ENCODE data around the gene AQP5. TPM values are rescaled to one million over a fixed set of nuclear protein-coding genes. Genes with fewer than 3 reads are reported as not detected.

Gene AQP5
- total RNA-seq, result not detected
- not detected for total RNA-seq (2013)

DNA sequence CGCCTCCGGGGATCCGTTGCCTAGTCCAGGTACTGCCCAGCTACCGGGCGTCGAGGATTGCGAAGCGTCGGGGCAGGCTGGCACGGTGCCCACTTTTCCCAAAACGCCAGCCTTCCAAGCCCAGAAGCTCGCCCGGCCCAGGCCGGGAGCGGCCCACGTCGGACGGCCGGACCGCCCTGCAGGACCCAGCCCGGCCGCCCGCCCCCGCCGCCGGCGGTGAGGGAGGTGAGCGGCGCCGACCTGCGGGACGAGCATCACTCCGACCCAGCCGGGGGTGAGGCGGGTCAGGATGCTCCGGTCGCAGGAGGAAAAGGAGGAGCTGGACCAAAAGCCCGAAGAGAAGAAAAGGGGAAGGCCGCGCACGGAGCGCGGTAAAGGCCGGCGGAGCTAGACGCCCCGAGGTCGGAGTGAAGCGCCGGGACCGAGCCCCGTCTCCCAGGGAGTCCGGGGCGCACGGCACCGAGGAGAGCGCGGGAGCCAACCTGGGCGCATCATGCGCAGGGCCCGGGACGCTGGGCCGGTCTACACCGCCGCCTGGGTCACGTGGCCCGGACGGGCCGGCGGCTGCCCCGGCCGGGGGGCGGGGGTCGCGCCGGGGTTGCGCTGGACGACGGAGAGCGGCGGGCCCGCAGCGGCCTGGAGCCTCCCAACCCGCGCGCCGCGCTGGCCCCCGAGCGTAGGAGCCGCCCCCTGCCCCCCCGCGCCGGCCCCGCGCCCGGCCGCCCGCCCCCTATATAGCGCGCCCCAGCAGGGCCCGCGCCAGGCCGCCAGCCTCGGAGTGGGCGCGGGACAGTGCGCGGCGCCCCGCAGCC, at the start of gene AQP5:
Gene AQP5, plus strand, starts transcription at position 762 of the 812 bp plus-strand sequence. CDS start 146 bp downstream, outside the sequence.
- H3K4me1 ChIP-seq (ENCODE audit: control insufficient read depth, insufficient read depth, low read length), result peaks cover 4% of the 10 kb centered on the region
- peaks cover 0 to 6% of the 10 kb centered on the region in 2 donors for H3K4me1 Mint-ChIP-seq
- 5% methylated on average over 111 of the region's 111 CpGs for WGBS (ENCODE audit: insufficient coverage)
- H3K9me3 ChIP-seq (ENCODE audit: control insufficient read depth, insufficient read depth, low read length), result no peaks in the 10 kb centered on the region
- DNase-seq (no peak), ATAC-seq (no peak)
- H3K4me3 ChIP-seq (ENCODE audit: low read length), result no peak within 1 kb of the TSS
- H3K4me3 Mint-ChIP-seq, result peak within 1 kb of the TSS; percentile 40
- no peaks in the 10 kb centered on the region for H3K9me3 Mint-ChIP-seq
- H3K27me3 ChIP-seq (ENCODE audit: control insufficient read depth, insufficient read depth, low read length), result peaks cover 27% of the 10 kb centered on the region
- peaks cover 69 to 75% of the 10 kb centered on the region in 2 donors for H3K27me3 Mint-ChIP-seq (ENCODE audit: low read depth in 2 of 2)
- H3K27ac Mint-ChIP-seq, result no peak within 1 kb of the TSS
- intact Hi-C loops (cut with micrococcal nuclease), result no loop called here
- no peaks in the 10 kb centered on the region for H3K36me3 ChIP-seq (ENCODE audit: control insufficient read depth, insufficient read depth, low read length)
- H3K36me3 Mint-ChIP-seq, result no peaks in the 10 kb centered on the region
- H3K27ac ChIP-seq (ENCODE audit: low read length), result no peak within 1 kb of the TSS
- TF ChIP-seq, protein P1, sequence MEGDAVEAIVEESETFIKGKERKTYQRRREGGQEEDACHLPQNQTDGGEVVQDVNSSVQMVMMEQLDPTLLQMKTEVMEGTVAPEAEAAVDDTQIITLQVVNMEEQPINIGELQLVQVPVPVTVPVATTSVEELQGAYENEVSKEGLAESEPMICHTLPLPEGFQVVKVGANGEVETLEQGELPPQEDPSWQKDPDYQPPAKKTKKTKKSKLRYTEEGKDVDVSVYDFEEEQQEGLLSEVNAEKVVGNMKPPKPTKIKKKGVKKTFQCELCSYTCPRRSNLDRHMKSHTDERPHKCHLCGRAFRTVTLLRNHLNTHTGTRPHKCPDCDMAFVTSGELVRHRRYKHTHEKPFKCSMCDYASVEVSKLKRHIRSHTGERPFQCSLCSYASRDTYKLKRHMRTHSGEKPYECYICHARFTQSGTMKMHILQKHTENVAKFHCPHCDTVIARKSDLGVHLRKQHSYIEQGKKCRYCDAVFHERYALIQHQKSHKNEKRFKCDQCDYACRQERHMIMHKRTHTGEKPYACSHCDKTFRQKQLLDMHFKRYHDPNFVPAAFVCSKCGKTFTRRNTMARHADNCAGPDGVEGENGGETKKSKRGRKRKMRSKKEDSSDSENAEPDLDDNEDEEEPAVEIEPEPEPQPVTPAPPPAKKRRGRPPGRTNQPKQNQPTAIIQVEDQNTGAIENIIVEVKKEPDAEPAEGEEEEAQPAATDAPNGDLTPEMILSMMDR (IDR thresholded peaks at IDR 0.05), result no peak

DNA sequence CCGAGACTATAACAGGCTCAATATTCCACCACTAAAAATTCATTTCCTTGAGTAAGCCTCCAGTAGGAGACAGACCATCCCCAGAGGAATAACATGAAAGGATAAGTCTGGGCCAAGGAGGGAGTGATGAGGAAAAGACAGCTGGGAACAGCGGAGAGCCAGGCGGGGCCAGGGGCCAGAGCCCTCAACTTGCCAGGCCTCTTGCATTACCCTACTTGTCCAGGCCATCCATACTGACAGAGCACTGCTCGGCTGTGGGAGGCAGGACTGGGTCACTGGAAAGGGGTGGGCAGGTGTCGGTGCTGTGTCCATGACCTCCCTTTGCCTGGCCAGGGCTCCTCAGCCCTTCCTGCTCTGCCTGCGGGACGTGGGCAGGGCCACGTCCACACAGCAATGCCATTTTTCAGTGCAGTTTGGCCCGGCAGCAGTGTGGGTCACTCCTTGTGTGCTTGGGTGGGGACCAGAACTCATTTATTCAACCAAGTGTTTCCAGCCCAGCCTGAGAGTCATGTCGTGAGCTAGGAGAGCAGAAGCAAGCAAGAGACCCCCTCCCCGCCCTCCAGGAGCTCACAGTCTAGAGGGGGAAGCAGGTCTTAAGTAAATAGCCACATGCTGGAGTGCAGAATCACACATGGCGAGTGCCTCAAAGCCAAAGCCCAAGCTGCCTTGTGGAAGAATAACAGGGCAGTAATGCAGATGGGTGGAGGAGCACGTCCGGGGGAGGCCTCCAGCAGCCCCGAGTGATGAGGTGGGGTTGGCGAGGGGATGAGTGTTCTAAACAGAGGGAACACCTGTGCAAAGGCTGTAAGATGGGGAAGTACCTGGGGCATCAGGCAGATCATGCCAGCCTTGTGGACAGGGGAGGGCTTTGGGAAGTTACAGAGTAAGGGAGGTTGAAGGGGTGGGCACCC, 49.1 kb upstream of the AQP5 start:
- WGBS (ENCODE audit: insufficient coverage), result 84% methylated on average over 15 of the region's 16 CpGs
- Histone ChIP-seq H3K4me1 (ENCODE audit: control insufficient read depth, insufficient read depth, low read length) (no peaks in the 10 kb centered on the region), H3K9me3 (ENCODE audit: control insufficient read depth, insufficient read depth, low read length) (no peaks in the 10 kb centered on the region), H3K27me3 (ENCODE audit: control insufficient read depth, insufficient read depth, low read length) (no peaks in the 10 kb centered on the region), H3K27ac (ENCODE audit: low read length) (no peak overlapping the region), H3K4me3 (ENCODE audit: low read length) (no peak overlapping the region), H3K36me3 (ENCODE audit: control insufficient read depth, insufficient read depth, low read length) (no peaks in the 10 kb centered on the region)
- ATAC-seq (no peak), DNase-seq (no peak)
- Mint-ChIP-seq H3K27ac (no peak overlapping the region), H3K36me3 (no peaks in the 10 kb centered on the region), H3K27me3 (ENCODE audit: low read depth in 2 of 2) (no peaks in the 10 kb centered on the region), H3K4me3 (no peak overlapping the region), H3K4me1 (no peaks in the 10 kb centered on the region), H3K9me3 (no peaks in the 10 kb centered on the region)
- intact Hi-C loops (cut with micrococcal nuclease), result no loop called here
- TF ChIP-seq, protein P1 (IDR thresholded peaks at IDR 0.05), result no peak

DNA sequence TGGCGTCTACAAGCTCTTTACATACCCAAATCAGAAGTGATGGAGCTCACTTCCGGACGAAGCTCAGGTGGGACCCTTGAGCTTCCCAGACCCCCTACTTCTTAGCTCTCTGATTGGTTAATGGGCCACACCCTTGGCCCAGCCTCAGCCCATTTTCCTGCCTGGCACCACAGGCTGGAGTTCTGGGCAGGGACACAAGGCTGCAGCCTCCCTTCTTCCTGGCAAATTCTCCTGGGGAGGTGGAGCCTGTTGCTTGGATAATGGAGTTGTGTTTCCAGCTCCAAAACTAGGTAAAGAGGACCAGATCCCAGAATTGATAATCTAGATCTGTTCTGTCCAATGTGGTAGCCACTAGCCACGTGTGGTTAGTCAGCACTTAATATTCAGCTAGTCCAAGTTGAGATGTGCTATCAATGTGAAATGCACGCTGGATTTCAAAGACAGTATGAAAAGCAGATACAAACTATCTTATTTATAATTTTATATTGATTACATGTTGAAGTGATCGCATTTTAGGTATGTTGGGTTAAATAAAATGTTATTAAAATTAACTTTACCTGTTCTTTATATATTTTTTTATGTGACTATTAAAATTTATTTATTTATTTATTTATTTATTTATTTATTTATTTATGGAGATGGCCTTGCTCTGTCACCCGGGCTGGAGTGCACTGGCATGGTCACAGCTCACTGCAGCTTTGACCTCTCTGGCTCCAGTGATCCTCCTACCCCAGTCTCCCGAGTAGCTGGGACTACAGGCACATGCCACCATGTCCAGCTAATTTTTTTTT, 45.3 kb upstream of the AQP5 start:
- ATAC-seq, result no peak
- no peak for DNase-seq
- no peaks in the 10 kb centered on the region for H3K9me3 Mint-ChIP-seq

More for the DNA sequence above, 45.3 kb upstream of the AQP5 start:
- H3K27ac ChIP-seq (ENCODE audit: low read length), result no peak overlapping the region
- no peaks in the 10 kb centered on the region for H3K4me1 ChIP-seq (ENCODE audit: control insufficient read depth, insufficient read depth, low read length)
- no peaks in the 10 kb centered on the region for H3K36me3 ChIP-seq (ENCODE audit: control insufficient read depth, insufficient read depth, low read length)
- WGBS (ENCODE audit: insufficient coverage), result 89% methylated on average over 6 of the region's 8 CpGs
- intact Hi-C loops (cut with micrococcal nuclease), result no loop called here
- TF ChIP-seq, protein P1 (IDR thresholded peaks at IDR 0.05), result no peak
- H3K36me3 Mint-ChIP-seq, result no peaks in the 10 kb centered on the region
- H3K27ac Mint-ChIP-seq, result no peak overlapping the region
- H3K27me3 ChIP-seq (ENCODE audit: control insufficient read depth, insufficient read depth, low read length), result no peaks in the 10 kb centered on the region
- no peak overlapping the region for H3K4me3 Mint-ChIP-seq
- no peaks in the 10 kb centered on the region for H3K4me1 Mint-ChIP-seq
- peaks cover 0 to 4% of the 10 kb centered on the region in 2 donors for H3K27me3 Mint-ChIP-seq (ENCODE audit: low read depth in 2 of 2)
- H3K9me3 ChIP-seq (ENCODE audit: control insufficient read depth, insufficient read depth, low read length), result no peaks in the 10 kb centered on the region
- H3K4me3 ChIP-seq (ENCODE audit: low read length), result no peak overlapping the region

Measured in natural killer cell (primary cell).